ENCODE results near the gene SPCS1. TPM values are rescaled to one million over a fixed set of nuclear protein-coding genes. Genes with fewer than 3 reads are reported as not detected.

Gene SPCS1
- total and polyA plus RNA-seq, 11 donors: 48.6 to 176 (median 80.2) TPM

DNA sequence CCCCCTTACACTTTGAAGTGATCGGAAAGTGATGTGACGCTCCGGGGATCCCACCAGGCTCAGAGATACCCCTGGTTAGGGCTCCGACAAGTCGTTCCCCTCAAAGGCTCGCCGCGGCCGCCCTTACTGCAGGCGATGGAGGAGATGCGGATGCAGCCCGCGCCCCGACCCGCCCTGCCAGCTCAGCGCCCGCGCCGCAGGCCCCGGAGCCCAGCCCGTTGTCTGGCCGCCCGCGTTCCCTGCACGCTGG, 543 bp upstream of the SPCS1 start:
- TF ChIP-seq, protein P1, sequence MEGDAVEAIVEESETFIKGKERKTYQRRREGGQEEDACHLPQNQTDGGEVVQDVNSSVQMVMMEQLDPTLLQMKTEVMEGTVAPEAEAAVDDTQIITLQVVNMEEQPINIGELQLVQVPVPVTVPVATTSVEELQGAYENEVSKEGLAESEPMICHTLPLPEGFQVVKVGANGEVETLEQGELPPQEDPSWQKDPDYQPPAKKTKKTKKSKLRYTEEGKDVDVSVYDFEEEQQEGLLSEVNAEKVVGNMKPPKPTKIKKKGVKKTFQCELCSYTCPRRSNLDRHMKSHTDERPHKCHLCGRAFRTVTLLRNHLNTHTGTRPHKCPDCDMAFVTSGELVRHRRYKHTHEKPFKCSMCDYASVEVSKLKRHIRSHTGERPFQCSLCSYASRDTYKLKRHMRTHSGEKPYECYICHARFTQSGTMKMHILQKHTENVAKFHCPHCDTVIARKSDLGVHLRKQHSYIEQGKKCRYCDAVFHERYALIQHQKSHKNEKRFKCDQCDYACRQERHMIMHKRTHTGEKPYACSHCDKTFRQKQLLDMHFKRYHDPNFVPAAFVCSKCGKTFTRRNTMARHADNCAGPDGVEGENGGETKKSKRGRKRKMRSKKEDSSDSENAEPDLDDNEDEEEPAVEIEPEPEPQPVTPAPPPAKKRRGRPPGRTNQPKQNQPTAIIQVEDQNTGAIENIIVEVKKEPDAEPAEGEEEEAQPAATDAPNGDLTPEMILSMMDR (IDR thresholded peaks at IDR 0.05): peak in 1 of 12 donors; percentile 19
- no peak for TF ChIP-seq POLR2A (IDR thresholded peaks at IDR 0.05)
- peaks cover 0 to 45% (median 32%) of the 10 kb centered on the region in 12 donors for H3K4me1 ChIP-seq
- intact Hi-C loops (cut with DNase I): loop anchor here in 1 of 10 donors (1.0 kb wide), 1 partner anchor 20 kb away; the partner anchor contains the start of gene PBRM1
- peak overlapping the region; percentile 85 to 97 (median 91) for H3K27ac ChIP-seq
- ATAC-seq (no peak), DNase-seq (no peak)
- WGBS, 4 donors: 0 to 4% (median 0%) methylated on average over 9 to 25 of the region's 25 CpGs
- H3K9me3 ChIP-seq: no peaks in the 10 kb centered on the region
- H3K27me3 ChIP-seq: no peaks in the 10 kb centered on the region
- H3K4me3 ChIP-seq: peak overlapping the region; percentile 67 to 100 (median 95)
- peaks cover 0 to 29% (median 23%) of the 10 kb centered on the region in 9 donors for H3K36me3 ChIP-seq

DNA sequence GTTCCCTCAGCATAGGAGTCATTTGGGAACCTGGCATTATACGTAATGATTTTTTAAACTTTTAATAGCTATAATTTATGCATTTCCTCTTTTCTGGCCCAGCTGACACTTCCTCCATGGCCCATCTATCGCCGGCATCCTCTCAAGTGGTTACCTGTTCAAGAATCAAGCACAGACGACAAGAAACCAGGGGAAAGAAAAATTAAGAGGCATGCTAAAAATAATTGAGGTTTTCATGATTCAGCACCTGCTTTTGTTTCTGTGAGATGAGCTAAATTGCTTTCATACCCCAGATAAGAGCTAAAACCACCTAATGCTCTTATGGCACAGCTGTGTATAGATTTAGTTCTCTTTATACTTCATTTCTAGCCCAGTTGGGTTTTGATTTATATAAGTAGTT, 1.7 kb downstream of the SPCS1 start:
- Histone ChIP-seq H3K4me1 (peaks cover 0 to 45% (median 32%) of the 10 kb centered on the region in 12 donors), H3K36me3 (peaks cover 0 to 50% (median 42%) of the 10 kb centered on the region in 9 donors), H3K27ac (no peak overlapping the region), H3K9me3 (no peaks in the 10 kb centered on the region), H3K27me3 (no peaks in the 10 kb centered on the region), H3K4me3 (peak overlapping the region in 8 of 12 donors; percentile 67 to 97 (median 96))
- DNase-seq (no peak), ATAC-seq (no peak)
- TF ChIP-seq POLR2A (IDR thresholded peaks at IDR 0.05): no peak
- TF ChIP-seq, protein P1 (IDR thresholded peaks at IDR 0.05): no peak
- 79 to 91% (median 82%) methylated on average over 4 of the region's 4 CpGs for WGBS, 4 donors
- intact Hi-C loops (cut with DNase I): loop anchor here in 1 of 10 donors (2.0 kb wide), 1 partner anchor 21 kb away; the partner anchor contains the start of gene GNL3

DNA sequence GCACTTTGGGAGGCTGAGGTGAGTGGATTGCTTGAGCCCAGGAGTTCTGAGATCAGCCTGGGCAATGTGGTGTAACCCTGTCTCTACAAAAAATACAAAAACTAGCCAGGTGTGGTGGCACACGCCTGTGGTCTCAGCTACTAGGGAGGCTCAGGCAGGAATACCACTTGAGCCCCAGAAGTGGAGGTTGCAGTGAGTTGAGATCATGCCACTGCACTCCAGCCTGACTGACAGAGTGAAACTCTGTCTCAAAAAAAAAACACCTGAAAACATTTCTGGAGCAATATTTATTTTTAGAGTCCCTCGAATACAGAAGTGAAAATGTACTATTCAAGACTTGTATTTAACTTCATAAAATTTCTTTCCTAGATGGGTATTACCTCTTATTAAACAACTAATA, 4.6 kb downstream of the SPCS1 start:
- Histone ChIP-seq H3K9me3 (no peaks in the 10 kb centered on the region), H3K36me3 (peaks cover 0 to 50% (median 42%) of the 10 kb centered on the region in 9 donors), H3K4me1 (peaks cover 0 to 24% (median 14%) of the 10 kb centered on the region in 12 donors), H3K4me3 (no peak overlapping the region), H3K27me3 (no peaks in the 10 kb centered on the region), H3K27ac (no peak overlapping the region)
- DNase-seq (no peak), ATAC-seq (no peak)
- TF ChIP-seq, protein P1 (IDR thresholded peaks at IDR 0.05): no peak
- TF ChIP-seq POLR2A (IDR thresholded peaks at IDR 0.05): no peak
- intact Hi-C loops (cut with DNase I): no loop called here
- WGBS, 4 donors: 77 to 89% (median 84%) methylated on average over 2 of the region's 2 CpGs

DNA sequence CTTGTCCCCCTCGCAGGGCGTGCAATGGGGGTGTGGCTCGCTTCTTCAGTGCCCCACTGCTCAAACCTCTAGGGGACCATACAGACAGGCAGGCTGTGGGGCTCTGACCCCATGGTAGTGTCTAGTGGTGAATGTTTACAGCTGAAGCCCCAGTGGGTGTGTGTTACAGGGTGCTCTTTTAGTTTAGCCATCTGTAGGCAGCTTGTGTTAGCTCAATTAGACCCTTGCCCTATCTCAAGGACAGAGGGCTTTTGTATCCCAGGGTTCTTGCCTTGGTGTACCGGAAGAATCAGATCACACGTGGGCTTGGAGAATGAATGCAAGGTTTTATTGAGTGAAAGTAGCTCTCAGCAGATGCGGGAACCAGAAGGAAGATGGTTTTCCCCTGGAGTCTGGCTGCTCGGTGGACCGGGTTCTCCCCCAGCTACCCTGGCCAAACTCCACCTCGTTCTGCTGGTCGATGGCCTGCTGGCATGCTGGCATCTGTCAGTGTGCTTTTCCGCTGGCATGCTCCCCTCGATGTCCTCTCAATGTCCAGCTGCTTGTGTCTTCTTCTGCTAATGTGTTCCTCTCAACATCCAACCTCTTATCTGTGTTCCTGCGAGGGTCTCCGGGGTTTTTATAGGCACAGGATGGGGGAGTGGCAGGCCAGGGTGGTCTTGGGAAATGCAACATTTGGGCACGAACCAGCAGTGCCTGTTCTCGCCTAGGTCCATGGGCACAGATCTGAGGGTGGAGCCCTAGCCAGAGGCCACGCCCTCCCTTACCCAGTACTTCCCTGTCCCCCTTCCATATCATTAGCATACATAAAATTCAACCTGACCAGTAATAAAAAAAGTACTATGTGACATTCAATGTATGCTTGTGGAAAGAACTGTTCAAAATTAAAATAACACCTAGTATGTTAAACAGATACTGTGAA, 6.6 kb downstream of the SPCS1 start:
- Histone ChIP-seq H3K4me3 (no peak overlapping the region), H3K36me3 (peaks cover 0 to 50% (median 42%) of the 10 kb centered on the region in 9 donors), H3K27ac (no peak overlapping the region), H3K4me1 (peaks cover 0 to 13% (median 3%) of the 10 kb centered on the region in 12 donors), H3K27me3 (no peaks in the 10 kb centered on the region), H3K9me3 (no peaks in the 10 kb centered on the region)
- WGBS, 4 donors: 86 to 96% (median 93%) methylated on average over 17 of the region's 17 CpGs
- TF ChIP-seq POLR2A (IDR thresholded peaks at IDR 0.05): no peak
- TF ChIP-seq, protein P1 (IDR thresholded peaks at IDR 0.05): no peak
- no peak for DNase-seq
- intact Hi-C loops (cut with DNase I): no loop called here
- no peak for ATAC-seq
